IMR-90 (cell line): ENCODE data around the gene IL22RA2. TPM values are rescaled to one million over a fixed set of nuclear protein-coding genes. Genes with fewer than 3 reads are reported as not detected.

Experiments used
- ATAC-seq: fragments of 200-7000 bp; cut with Tn5 transposase; 2 replicates; pipeline ENCODE4 v1.9.1; 2020; ENCODE audit warnings: low read depth, mild to moderate bottlenecking, moderate library complexity
- BruUV-seq: library from RNA; stranded (reverse); fragments of 400-500 nt; replicated peaks from 2 replicates; lab custom pipeline; 2021; lab: Mats Ljungman, UMichigan
- CTCF ChIA-PET: fragments of 300-600 bp; formaldehyde crosslinking; extraction: SDS; loops from one replicate; lab custom pipeline; 2021; ENCODE audit warnings: antibody characterized with exemption; lab: Yijun Ruan, JAX
- POLR2A ChIA-PET: fragments of 300-600 bp; sonication (Branson Sonifier 250); formaldehyde crosslinking; loops from one replicate; lab custom pipeline; 2022; ENCODE audit warnings: antibody characterized with exemption; ENCODE audit not compliant: unreplicated experiment; lab: Charles Lee
- DNase-seq: peaks from one replicate; pipeline ENCODE4 v3.0.0; 2013
- H2AFZ ChIP-seq: replicated peaks from 2 replicates; pipeline ENCODE3; 2013; ENCODE audit warnings: low read length, mild to moderate bottlenecking; ENCODE audit not compliant: poor library complexity
- H2AK5ac ChIP-seq: 2 replicates; pipeline ENCODE4 v1.6.1; 2013; ENCODE audit warnings: low read depth, low read length, inconsistent platforms
- H2AK9ac ChIP-seq: replicated peaks from 2 replicates; pipeline ENCODE3; 2013; ENCODE audit warnings: mild to moderate bottlenecking, low read depth, low read length, moderate library complexity; ENCODE audit not compliant: poor library complexity
- H2BK120ac ChIP-seq: 2 replicates; pipeline ENCODE4 v1.6.1; 2013; ENCODE audit warnings: low read depth, low read length, inconsistent platforms
- H2BK15ac ChIP-seq: 3 replicates; pipeline ENCODE4 v1.6.1; 2013; ENCODE audit warnings: low read depth, low read length, inconsistent platforms
- H2BK20ac ChIP-seq: 2 replicates; pipeline ENCODE4 v1.6.1; 2013; ENCODE audit warnings: low read depth, mild to moderate bottlenecking, inconsistent platforms, low read length, moderate library complexity
- H2BK5ac ChIP-seq: 2 replicates; pipeline ENCODE4 v1.6.1; 2013; ENCODE audit warnings: mild to moderate bottlenecking, low read depth, low read length, inconsistent platforms; ENCODE audit not compliant: poor library complexity, severe bottlenecking
- H3K14ac ChIP-seq: replicated peaks from 2 replicates; pipeline ENCODE4 v1.6.1; 2013; ENCODE audit warnings: low read depth, low read length, inconsistent platforms
- H3K18ac ChIP-seq: 2 replicates; pipeline ENCODE4 v1.6.1; 2013; ENCODE audit warnings: low read depth, low read length, control low read depth
- H3K23ac ChIP-seq: 2 replicates; pipeline ENCODE4 v1.6.1; 2013; ENCODE audit warnings: low read depth, low read length, inconsistent platforms
- H3K27ac ChIP-seq: 2 replicates; pipeline ENCODE4 v1.5.1; 2013; ENCODE audit warnings: mild to moderate bottlenecking, control low read depth, low read length; ENCODE audit not compliant: insufficient read depth
- H3K27me3 ChIP-seq: 2 replicates; pipeline ENCODE4 v1.6.1; 2013; ENCODE audit warnings: low read length; ENCODE audit not compliant: control insufficient read depth, insufficient read depth
- H3K36me3 ChIP-seq: 2 replicates; pipeline ENCODE4 v1.6.1; 2013; ENCODE audit warnings: low read length, mixed read lengths; ENCODE audit not compliant: control insufficient read depth, insufficient read depth
- H3K4ac ChIP-seq: 2 replicates; pipeline ENCODE4 v1.6.1; 2013; ENCODE audit warnings: low read depth, low read length, inconsistent platforms
- H3K4me1 ChIP-seq: 2 replicates; pipeline ENCODE4 v1.6.1; 2013; ENCODE audit warnings: low read length, mixed read lengths; ENCODE audit not compliant: control insufficient read depth, insufficient read depth
- H3K4me2 ChIP-seq: 2 replicates; pipeline ENCODE4 v1.6.1; 2013; ENCODE audit warnings: low read depth, mild to moderate bottlenecking, control low read depth, low read length, moderate library complexity
- H3K4me3 ChIP-seq: 2 replicates; pipeline ENCODE4 v1.5.1; 2013; ENCODE audit warnings: low read depth, mild to moderate bottlenecking, control low read depth, low read length, moderate library complexity; ENCODE audit not compliant: insufficient read depth
- H3K56ac ChIP-seq: 2 replicates; pipeline ENCODE4 v1.6.1; 2013; ENCODE audit warnings: low read length, inconsistent platforms; ENCODE audit not compliant: insufficient read depth; ENCODE audit errors: extremely low read depth
- H3K79me1 ChIP-seq, 2 experiments: 2 replicates each; pipeline ENCODE4 v1.6.1; 2013; ENCODE audit warnings: low read length in 2 of 2, inconsistent platforms in 1 of 2, low read depth in 1 of 2
- H3K9ac ChIP-seq: 2 replicates; pipeline ENCODE4 v1.6.1; 2013; ENCODE audit warnings: low read depth, low read length, control low read depth
- H3K9me1 ChIP-seq: 2 replicates; pipeline ENCODE4 v1.6.1; 2013; ENCODE audit warnings: low read length, inconsistent platforms; ENCODE audit not compliant: insufficient read depth
- H3K9me3 ChIP-seq: 2 replicates; pipeline ENCODE4 v1.6.1; 2013; ENCODE audit warnings: low read length; ENCODE audit not compliant: control insufficient read depth, insufficient read depth
- H4K20me1 ChIP-seq: 2 replicates; pipeline ENCODE4 v1.6.1; 2013; ENCODE audit warnings: low read length, inconsistent platforms; ENCODE audit not compliant: insufficient read depth
- H4K5ac ChIP-seq: 2 replicates; pipeline ENCODE4 v1.6.1; 2013; ENCODE audit warnings: mild to moderate bottlenecking, low read depth, low read length, control low read depth
- H4K8ac ChIP-seq, 2 experiments: 2 replicates each; pipeline ENCODE4 v1.6.1; 2013; ENCODE audit warnings: low read depth in 2 of 2, low read length in 2 of 2, control low read depth in 1 of 2, inconsistent platforms in 1 of 2
- H4K91ac ChIP-seq: 2 replicates; pipeline ENCODE4 v1.6.1; 2013; ENCODE audit warnings: low read depth, low read length, inconsistent platforms; ENCODE audit not compliant: insufficient read depth
- BHLHE40 ChIP-seq: fragments of 150-350 bp; IDR thresholded peaks from 2 replicates; pipeline ENCODE4 v1.6.1; 2016; ENCODE audit warnings: mild to moderate bottlenecking, low read depth, low read length
- CEBPB ChIP-seq: IDR thresholded peaks from 2 replicates; pipeline ENCODE4 v1.6.1; 2012; ENCODE audit warnings: low read depth, low read length, improper control_type of control experiment
- CHD1 ChIP-seq: IDR thresholded peaks from 2 replicates; pipeline ENCODE4 v1.6.1; 2012; ENCODE audit warnings: low read depth, low read length, improper control_type of control experiment
- ELK1 ChIP-seq: fragments of 150-350 bp; IDR thresholded peaks from 2 replicates; pipeline ENCODE4 v1.6.1; 2016; ENCODE audit warnings: low read depth, mild to moderate bottlenecking, low read length, moderate library complexity, borderline replicate concordance
- FOS ChIP-seq: fragments of 150-350 bp; IDR thresholded peaks from 2 replicates; pipeline ENCODE4 v1.6.1; 2016; ENCODE audit warnings: low read depth, low read length
- MAFK ChIP-seq: IDR thresholded peaks from 2 replicates; pipeline ENCODE4 v1.6.1; 2012; ENCODE audit warnings: low read depth, low read length, improper control_type of control experiment
- MAZ ChIP-seq: IDR thresholded peaks from 2 replicates; pipeline ENCODE4 v1.6.1; 2012; ENCODE audit warnings: low read depth, mild to moderate bottlenecking, low read length, improper control_type of control experiment, moderate library complexity, borderline replicate concordance
- POLR2A ChIP-seq: IDR thresholded peaks from 2 replicates; pipeline ENCODE4 v1.6.1; 2012; ENCODE audit warnings: mild to moderate bottlenecking, low read depth, low read length
- RAD21 ChIP-seq: IDR thresholded peaks from 2 replicates; pipeline ENCODE4 v1.6.1; 2012; ENCODE audit warnings: low read length, improper control_type of control experiment
- USF2 ChIP-seq: fragments of 150-350 bp; IDR thresholded peaks from 2 replicates; pipeline ENCODE4 v1.6.1; 2017; ENCODE audit warnings: mild to moderate bottlenecking, antibody characterized with exemption, low read length, low read depth
- WGBS, 2 experiments: methylation state at CpG; one replicate each; pipeline versions ENCODE4 v1.1.5 to v1.1.7; 2013; ENCODE audit warnings: missing lambda C conversion rate in 2 of 2; ENCODE audit not compliant: insufficient read length in 1 of 2; ENCODE audit errors: extremely low coverage in 2 of 2; 5-methylcytosine and 5-hydroxymethylcytosine counted together
- dilution Hi-C: fragments of 300-500 bp; cut with HindIII; formaldehyde crosslinking; loops from one replicate; pipeline ENCODE4 v1.14.3; 2018; ENCODE audit warnings: low sequenced_read_pairs; ENCODE audit not compliant: unreplicated experiment
- in situ Hi-C: fragments of 300-500 bp; cut with MboI; formaldehyde crosslinking; loops from 3 replicates; pipeline ENCODE4 v1.14.3; 2019; ENCODE audit warnings: low sequenced_read_pairs, inconsistent platforms, mixed read lengths
- intact Hi-C: fragments of 100-400 bp; cut with micrococcal nuclease; formaldehyde crosslinking; loops from 2 replicates; pipeline ENCODE4 v1.10.0; 2022
- polyA plus RNA-seq, 3 experiments: library from polyadenylated mRNA; depleted of rRNA; stranded (reverse); fragments of >200 nt; gene quantifications; 2 replicates each; pipeline ENCODE4 v1.2.3, GENCODE V29; 2012; ENCODE audit warnings: low replicate concordance in 1 of 3
- total RNA-seq: library from RNA; depleted of rRNA; stranded (reverse); fragments of >200 nt; gene quantifications from 2 replicates; pipeline ENCODE4 v1.2.3, GENCODE V29; 2012
- TF ChIP-seq, protein P1 (sequence below): conservative IDR thresholded peaks from 2 replicates; pipeline ENCODE4 v1.5.1; 2012; ENCODE audit warnings: mild to moderate bottlenecking, low read depth, low read length, improper control_type of control experiment

IL22RA2 gene
- total and polyA plus RNA-seq, 2 of the 4 experiments (the other 2 are of a cell fraction): not detected

GRCh38 chr6:137105375-137105774 is 68.1 kb downstream of the IL22RA2 start:
- DNase-seq (no peak), ATAC-seq (no peak)
- no peaks in the 10 kb centered on the region for H3K9me1 ChIP-seq
- H4K8ac ChIP-seq: no peak overlapping the region
- H4K20me1 ChIP-seq: no peaks in the 10 kb centered on the region
- no peak overlapping the region for H3K18ac ChIP-seq
- no peak overlapping the region for H4K91ac ChIP-seq
- no peak overlapping the region for H3K56ac ChIP-seq
- H3K4me1 ChIP-seq: no peaks in the 10 kb centered on the region
- ChIA-PET CTCF (interaction anchor here (1.6 kb wide), 1 partner anchor 11 kb away, joined by 7 read pairs; no protein-coding TSS in a partner anchor), POLR2A (no interaction called here)
- no TSS peak for BruUV-seq
- no peak overlapping the region for H2BK15ac ChIP-seq
- H2BK20ac ChIP-seq: no peak overlapping the region
- H2BK120ac ChIP-seq: no peak overlapping the region
- 40% methylated on average over 1 of the region's 4 CpGs; no CpG with 5 or more reads in 1 of the 2 experiments for WGBS, 2 experiments
- no peaks in the 10 kb centered on the region for H3K27me3 ChIP-seq
- dilution Hi-C loops (no loop called here), intact Hi-C loops (no loop called here), in situ Hi-C loops (no loop called here)
- no peak overlapping the region for H3K4me3 ChIP-seq
- no peak overlapping the region for H4K5ac ChIP-seq
- H2BK5ac ChIP-seq: no peak overlapping the region
- no peak overlapping the region for H2AK5ac ChIP-seq
- H3K27ac ChIP-seq: no peak overlapping the region
- H3K79me1 ChIP-seq: no peaks in the 10 kb centered on the region
- H3K9ac ChIP-seq: no peak overlapping the region
- H2AK9ac ChIP-seq: no peak overlapping the region
- H3K14ac ChIP-seq: no peak overlapping the region
- H3K23ac ChIP-seq: no peak overlapping the region
- no peaks in the 10 kb centered on the region for H3K36me3 ChIP-seq
- H3K4ac ChIP-seq: no peak overlapping the region
- no peak overlapping the region for H3K4me2 ChIP-seq
- TF ChIP-seq CHD1 (no peak), ELK1 (no peak), BHLHE40 (no peak), POLR2A (no peak), CEBPB (no peak), USF2 (no peak), FOS (no peak), MAZ (no peak), MAFK (no peak), RAD21 (no peak)
- TF ChIP-seq, protein P1, sequence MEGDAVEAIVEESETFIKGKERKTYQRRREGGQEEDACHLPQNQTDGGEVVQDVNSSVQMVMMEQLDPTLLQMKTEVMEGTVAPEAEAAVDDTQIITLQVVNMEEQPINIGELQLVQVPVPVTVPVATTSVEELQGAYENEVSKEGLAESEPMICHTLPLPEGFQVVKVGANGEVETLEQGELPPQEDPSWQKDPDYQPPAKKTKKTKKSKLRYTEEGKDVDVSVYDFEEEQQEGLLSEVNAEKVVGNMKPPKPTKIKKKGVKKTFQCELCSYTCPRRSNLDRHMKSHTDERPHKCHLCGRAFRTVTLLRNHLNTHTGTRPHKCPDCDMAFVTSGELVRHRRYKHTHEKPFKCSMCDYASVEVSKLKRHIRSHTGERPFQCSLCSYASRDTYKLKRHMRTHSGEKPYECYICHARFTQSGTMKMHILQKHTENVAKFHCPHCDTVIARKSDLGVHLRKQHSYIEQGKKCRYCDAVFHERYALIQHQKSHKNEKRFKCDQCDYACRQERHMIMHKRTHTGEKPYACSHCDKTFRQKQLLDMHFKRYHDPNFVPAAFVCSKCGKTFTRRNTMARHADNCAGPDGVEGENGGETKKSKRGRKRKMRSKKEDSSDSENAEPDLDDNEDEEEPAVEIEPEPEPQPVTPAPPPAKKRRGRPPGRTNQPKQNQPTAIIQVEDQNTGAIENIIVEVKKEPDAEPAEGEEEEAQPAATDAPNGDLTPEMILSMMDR: no peak
- H2AFZ ChIP-seq: no peak overlapping the region
- H3K9me3 ChIP-seq: no peaks in the 10 kb centered on the region
